Nephron progenitor cell (in vitro differentiated cells): ENCODE data around the gene FIGNL2.
A peak's percentile ranks its signal among the peaks of the same experiment; 100 is the strongest.

Experiments
- DNase-seq: peaks from one replicate; pipeline ENCODE4 v3.0.0; 2021
- H3K27ac Mint-ChIP-seq: 2 replicates; pipeline ENCODE4 v1.8.0; 2021; ENCODE audit warnings: mild to moderate bottlenecking, moderate library complexity, mixed read lengths
- H3K27me3 Mint-ChIP-seq: 2 replicates; pipeline ENCODE4 v1.8.0; 2021; ENCODE audit warnings: mild to moderate bottlenecking, low read depth, mixed read lengths; ENCODE audit not compliant: poor library complexity
- H3K36me3 Mint-ChIP-seq: 2 replicates; pipeline ENCODE4 v1.8.0; 2021; ENCODE audit warnings: low read depth, mixed read lengths
- H3K4me1 Mint-ChIP-seq: 2 replicates; pipeline ENCODE4 v1.8.0; 2021; ENCODE audit warnings: mixed read lengths
- H3K4me3 Mint-ChIP-seq: 2 replicates; pipeline ENCODE4 v1.8.0; 2021; ENCODE audit warnings: mild to moderate bottlenecking, moderate library complexity, mixed read lengths
- H3K9me3 Mint-ChIP-seq: 2 replicates; pipeline ENCODE4 v1.8.0; 2021; ENCODE audit warnings: mild to moderate bottlenecking, moderate library complexity, mixed read lengths
- CTCF ChIP-seq: fragments of 200-600 bp; sonication (generic); IDR thresholded peaks from 2 replicates; pipeline ENCODE4 v1.5.0; 2021; ENCODE audit warnings: antibody characterized with exemption

The FIGNL2 gene

GRCh38 chr12:51838036-51838435, 10.5 kb downstream of the FIGNL2 start:
- Mint-ChIP-seq H3K36me3 (peaks cover 6% of the 10 kb centered on the region), H3K4me1 (peaks cover 94% of the 10 kb centered on the region), H3K4me3 (peak overlapping the region; percentile 59), H3K27ac (peak overlapping the region; percentile 97), H3K27me3 (peaks cover 3% of the 10 kb centered on the region), H3K9me3 (no peaks in the 10 kb centered on the region)
- no peak for DNase-seq
- no peak for TF ChIP-seq CTCF

GRCh38 chr12:51837286-51837685, 11.2 kb downstream of the FIGNL2 start:
- H3K4me1 Mint-ChIP-seq = peaks cover 94% of the 10 kb centered on the region
- TF ChIP-seq CTCF = no peak
- peak overlapping the region; percentile 59 for H3K4me3 Mint-ChIP-seq
- H3K36me3 Mint-ChIP-seq = peaks cover 6% of the 10 kb centered on the region
- peaks cover 3% of the 10 kb centered on the region for H3K27me3 Mint-ChIP-seq
- H3K9me3 Mint-ChIP-seq = no peaks in the 10 kb centered on the region
- no peak for DNase-seq
- peak overlapping the region; percentile 97 for H3K27ac Mint-ChIP-seq

GRCh38 chr12:51836827-51837173, 11.7 kb downstream of the FIGNL2 start:
- Mint-ChIP-seq H3K4me1 (peaks cover 94% of the 10 kb centered on the region), H3K9me3 (no peaks in the 10 kb centered on the region), H3K36me3 (peaks cover 6% of the 10 kb centered on the region), H3K27me3 (peaks cover 3% of the 10 kb centered on the region), H3K4me3 (peak overlapping the region; percentile 59), H3K27ac (peak overlapping the region; percentile 97)
- DNase-seq = no peak
- no peak for TF ChIP-seq CTCF

- no peak for TF ChIP-seq CTCF
- Mint-ChIP-seq H3K27me3 (peaks cover 3% of the 10 kb centered on the region), H3K4me1 (peaks cover 94% of the 10 kb centered on the region), H3K4me3 (peak overlapping the region; percentile 47), H3K9me3 (no peaks in the 10 kb centered on the region), H3K27ac (peak overlapping the region; percentile 97), H3K36me3 (peaks cover 6% of the 10 kb centered on the region)
- DNase-seq = peak; percentile 61
Observed at GRCh38 chr12:51836041-51836826, 12.3 kb downstream of the FIGNL2 start.

- TF ChIP-seq CTCF = no peak
- H3K27ac Mint-ChIP-seq = peak overlapping the region; percentile 39
- DNase-seq = no peak
- peaks cover 3% of the 10 kb centered on the region for H3K27me3 Mint-ChIP-seq
- no peak overlapping the region for H3K4me3 Mint-ChIP-seq
- H3K36me3 Mint-ChIP-seq = peaks cover 6% of the 10 kb centered on the region
- H3K4me1 Mint-ChIP-seq = peaks cover 93% of the 10 kb centered on the region
- H3K9me3 Mint-ChIP-seq = no peaks in the 10 kb centered on the region
Observed at GRCh38 chr12:51834411-51834810, 14.1 kb downstream of the FIGNL2 start.
